Left hindlimb (tissue), 1 donor: ENCODE measurements around the gene C2orf92.
"Not testable (repeated sequence)": the region's sequence is repeated elsewhere in the genome, so short reads cannot be mapped to it uniquely, and the experiment has no call there.

Experiments used
- DNase-seq: peaks from one replicate; pipeline ENCODE4 v3.0.0-alpha.2; 2018

The C2orf92 gene

GRCh38 chr2:97660044-97660774 lies 9.3 kb upstream of the C2orf92 start:
- no peak for DNase-seq

- no peak for DNase-seq
Observed at GRCh38 chr2:97660775-97661389, 8.6 kb upstream of the C2orf92 start.

DNA sequence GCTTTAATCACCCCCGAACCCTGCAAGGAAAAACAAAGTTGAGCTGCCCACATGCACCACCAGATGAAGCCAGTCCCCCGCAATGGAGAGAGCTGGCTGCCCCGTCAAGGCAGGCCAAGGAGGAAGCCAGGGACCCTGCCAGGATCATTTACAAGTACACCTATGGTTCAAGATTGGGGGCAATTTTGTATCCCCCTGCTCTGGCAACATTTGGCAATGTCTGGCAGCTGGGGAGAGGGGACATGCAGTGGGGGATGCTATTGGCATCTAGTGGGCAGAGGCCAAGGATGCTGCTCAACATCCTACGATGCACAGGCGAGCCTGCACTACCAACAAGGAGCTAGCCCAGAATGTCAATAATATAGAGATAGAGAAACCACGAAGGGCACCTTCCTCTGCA lies 7.6 kb upstream of the C2orf92 start:
- DNase-seq, result no peak

- no peak for DNase-seq
Observed at GRCh38 chr2:97662386-97662894, 7.1 kb upstream of the C2orf92 start.

DNA sequence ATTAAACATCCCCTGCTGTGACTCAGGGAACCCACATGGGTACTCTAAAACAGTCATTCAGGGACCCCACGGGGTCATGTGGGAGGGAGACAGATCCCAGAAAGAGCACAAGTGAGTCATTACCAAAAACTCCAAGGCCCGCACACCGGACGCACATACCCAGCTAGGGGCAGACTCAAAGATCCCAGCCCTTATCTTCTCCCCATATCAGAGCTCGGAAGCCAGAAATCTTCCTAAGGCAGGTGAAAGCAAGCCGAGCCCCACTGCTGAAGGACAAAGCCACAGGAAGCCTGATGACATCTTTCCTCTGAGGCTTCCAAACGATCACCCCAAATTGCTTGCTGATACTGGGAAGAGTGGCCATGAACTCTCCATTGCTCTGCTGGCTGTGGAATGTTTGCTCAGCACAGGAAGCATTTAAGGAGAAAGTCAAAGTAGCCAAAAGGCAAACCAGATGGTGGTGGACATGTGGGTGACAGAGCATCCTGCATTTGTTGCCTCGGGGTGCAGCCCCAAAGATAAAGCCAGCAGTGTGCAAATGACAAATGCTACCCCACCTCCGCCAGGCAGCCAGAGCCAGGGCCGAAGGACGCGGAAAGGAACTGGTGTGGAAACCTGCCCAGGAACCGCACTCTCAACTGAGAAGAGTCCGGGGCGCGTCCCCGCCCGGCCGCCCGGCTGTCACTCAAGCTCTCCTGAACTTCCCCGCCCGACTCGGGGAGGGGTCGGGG lies 6.5 kb upstream of the C2orf92 start:
- peak; percentile 82 for DNase-seq

- DNase-seq, result no peak
Observed at GRCh38 chr2:97663626-97663961, 5.9 kb upstream of the C2orf92 start.

DNA sequence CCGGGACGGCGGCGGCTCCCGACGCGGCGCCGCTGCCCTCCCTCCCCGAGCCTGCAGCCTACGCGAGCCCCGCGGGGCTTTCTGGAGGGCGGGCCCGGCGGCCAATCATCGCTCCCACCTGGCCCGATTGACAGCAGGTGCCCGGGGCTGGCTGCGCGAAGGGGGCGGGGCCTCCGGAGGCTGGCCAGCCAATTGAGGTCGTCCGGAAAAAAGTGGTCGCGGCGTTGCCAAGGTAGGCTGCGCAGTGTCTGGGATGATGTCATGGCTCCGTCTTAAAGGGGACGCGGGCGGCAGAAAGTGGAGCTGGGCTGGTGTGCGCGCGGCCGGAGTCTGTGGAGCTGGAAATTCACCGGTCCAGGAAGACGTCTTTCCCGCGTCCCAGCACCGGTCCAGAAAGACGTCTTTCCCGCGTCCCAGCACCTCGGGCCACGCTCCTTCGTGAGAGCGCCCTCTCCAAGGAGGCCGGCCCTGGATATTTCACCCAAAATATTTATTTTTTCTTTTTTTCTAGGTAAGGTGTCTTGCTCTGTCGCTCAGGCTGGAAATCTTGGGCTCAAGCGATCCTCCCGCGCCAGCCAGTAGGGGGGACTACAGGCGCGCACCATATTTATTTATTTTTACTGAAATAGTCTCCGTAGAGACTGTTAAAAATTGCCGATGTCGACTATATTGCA lies 5.4 kb upstream of the C2orf92 start, which contains the start of gene ACTR1B:
Gene ACTR1B, minus strand, starts transcription at position 83 of the 674 bp plus-strand sequence. CDS start 154 bp downstream, outside the sequence.
- DNase-seq, result peak; percentile 98

- DNase-seq, result no peak
Observed at GRCh38 chr2:97664636-97664970, 4.9 kb upstream of the C2orf92 start.

DNA sequence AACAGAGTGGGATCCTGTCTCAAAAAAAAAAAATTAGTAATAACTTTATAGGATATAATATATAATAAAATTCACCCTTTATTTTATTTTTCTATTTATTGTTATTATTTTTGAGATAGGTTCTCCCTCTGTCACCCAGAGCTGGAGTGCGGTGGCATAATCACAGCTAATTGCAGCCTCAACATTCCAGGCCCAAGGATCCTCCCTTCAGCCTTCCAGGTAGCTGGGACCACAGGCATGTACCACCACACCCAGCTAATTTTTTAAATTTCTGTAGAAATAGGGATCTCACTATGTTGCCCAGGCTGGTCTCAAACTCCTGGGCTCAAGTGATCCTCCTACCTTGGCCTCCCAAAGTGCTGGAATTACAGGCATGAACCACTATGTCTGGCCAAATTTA lies 958 bp downstream of the C2orf92 start:
- no peak for DNase-seq

- no peak for DNase-seq
Observed at GRCh38 chr2:97671526-97671925, 2.0 kb downstream of the C2orf92 start.

DNA sequence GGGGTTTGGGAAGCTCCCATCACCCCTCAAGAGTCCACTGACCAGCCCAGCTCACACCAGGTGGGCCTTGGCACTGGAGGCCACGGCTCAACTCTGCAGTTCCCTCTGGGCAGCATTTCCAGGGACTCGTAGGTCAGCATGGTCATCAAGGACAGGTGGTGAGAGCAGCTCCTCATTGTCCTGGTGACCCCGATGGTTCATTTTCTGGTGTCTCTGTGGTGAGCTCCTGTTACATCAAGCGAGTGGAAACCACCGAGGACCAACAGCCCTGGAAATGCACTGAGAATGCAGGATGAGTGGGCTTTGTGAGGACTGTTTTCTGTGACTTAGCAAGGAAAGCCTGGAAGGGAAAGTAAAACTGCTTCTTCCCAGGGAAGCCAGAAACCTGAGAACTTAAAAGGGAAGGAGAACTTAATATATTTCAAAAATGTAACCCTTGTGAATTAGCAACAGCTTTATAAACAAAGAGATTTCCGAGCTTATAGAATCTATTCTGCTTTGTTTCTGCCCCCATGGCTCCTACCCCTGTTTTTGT lies 3.2 kb downstream of the C2orf92 start:
- not testable (repeated sequence) for DNase-seq

GRCh38 chr2:97673182-97673914 lies 3.8 kb downstream of the C2orf92 start:
- no peak for DNase-seq

DNA sequence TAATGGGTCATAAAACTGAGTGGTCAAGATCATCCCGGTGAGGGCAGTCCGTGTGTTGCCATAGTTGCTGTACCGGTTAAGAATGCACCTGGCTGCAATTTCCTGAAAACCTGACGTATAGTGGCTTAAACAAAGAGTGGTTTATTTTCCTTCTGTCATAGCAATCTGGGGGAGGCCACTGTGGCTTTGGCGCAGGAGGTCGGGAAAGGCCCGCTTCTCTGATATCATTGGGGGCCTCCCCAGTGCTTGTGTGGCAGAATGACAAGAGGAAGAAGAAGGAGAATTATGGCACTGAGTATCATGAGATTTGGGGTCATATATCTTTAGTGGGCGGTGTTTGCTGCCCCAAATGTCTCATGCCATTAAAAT lies 4.4 kb downstream of the C2orf92 start:
- DNase-seq, result no peak

- DNase-seq, result no peak
Observed at GRCh38 chr2:97675430-97676113, 6.1 kb downstream of the C2orf92 start.

- no peak for DNase-seq
Observed at GRCh38 chr2:97676620-97677019, 7.1 kb downstream of the C2orf92 start.

DNA sequence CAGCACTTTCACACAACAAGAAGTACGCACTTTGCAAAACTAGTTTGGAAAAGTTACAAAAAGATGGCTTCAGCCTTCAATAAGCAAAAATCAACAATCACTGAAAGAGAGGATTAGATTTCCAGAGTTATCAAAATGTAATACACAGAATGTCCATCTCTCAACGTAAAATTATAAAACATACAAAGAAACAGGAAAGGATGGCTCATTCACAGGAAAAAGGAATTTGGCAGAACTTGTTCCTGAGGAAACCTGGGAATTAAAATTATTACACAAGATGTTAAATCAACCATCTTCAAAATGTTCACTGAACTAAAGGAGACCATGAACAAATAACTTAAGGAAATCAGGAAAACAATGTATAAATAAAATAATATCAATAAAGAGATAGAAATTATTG lies 8.0 kb downstream of the C2orf92 start:
- no peak for DNase-seq

- no peak for DNase-seq
Observed at GRCh38 chr2:97678298-97678697, 8.8 kb downstream of the C2orf92 start.

DNA sequence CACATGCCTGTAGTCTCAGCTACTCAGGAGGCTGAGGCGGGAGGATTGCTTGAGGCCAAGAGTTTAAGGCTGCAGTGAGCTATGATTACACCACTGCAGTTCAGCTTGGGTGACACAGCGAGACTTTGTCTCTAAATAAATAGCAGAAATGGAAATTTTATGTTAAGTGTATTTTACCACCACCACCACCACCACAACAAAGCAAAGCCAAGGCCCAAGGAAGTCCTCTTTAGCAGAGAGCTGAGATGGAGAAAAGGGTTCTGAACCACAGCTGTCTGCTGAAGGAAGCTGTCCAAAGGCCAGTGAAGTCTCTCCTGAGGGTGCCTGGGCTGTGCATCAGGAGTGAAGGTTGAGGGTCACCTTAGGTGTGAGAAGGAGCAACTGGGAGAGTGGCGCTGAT lies 17.7 kb downstream of the C2orf92 start:
- DNase-seq, result not testable (repeated sequence)

- DNase-seq, result no peak
Observed at GRCh38 chr2:97688062-97688827, 18.7 kb downstream of the C2orf92 start.

DNA sequence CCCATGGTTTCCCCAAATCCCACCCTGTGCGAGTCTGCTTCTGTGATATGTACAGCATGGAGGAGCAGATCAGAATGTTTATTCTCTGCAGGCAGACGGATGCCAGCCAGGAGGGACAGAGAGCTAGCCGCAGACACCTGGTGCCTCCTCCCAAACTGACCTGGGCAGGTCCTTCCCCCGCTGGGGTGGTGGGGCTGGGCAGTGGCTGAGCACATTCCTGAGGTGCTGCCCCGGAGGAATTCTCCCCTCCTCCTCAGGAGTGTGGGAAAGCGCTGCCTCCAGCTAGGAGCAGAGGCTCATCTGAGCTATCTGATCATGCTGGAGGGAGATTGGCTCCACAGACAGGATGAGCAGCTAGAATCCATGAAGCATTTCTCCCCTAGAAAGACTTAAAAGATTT lies 21.7 kb downstream of the C2orf92 start:
- DNase-seq, result no peak

DNA sequence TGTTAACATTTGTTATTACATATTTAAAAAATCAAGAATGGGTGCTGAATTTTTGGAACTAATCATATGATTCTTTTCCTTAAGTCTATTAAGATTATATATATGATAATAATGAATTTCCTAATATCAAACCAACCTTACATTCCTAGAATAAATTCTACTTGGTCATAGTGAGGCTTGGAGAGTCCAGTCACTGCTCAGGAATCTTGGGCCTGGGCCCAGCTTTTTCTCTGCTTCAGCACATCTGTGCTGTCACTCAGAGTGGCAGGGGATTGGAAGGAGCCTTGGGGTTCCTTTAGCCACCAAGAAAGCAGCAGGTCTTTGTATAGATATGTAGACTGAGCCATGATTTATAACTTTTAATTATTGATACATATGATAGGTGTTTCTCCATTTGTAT lies 24.0 kb downstream of the C2orf92 start:
- no peak for DNase-seq
